ENCODE data around the gene RRP1B. TPM values are rescaled to one million over a fixed set of nuclear protein-coding genes. Genes with fewer than 3 reads are reported as not detected.
A peak's percentile ranks its signal among the peaks of the same experiment; 100 is the strongest.

Gene RRP1B
- total RNA-seq, 1 donor from 2014 or later = 45.0 TPM

DNA sequence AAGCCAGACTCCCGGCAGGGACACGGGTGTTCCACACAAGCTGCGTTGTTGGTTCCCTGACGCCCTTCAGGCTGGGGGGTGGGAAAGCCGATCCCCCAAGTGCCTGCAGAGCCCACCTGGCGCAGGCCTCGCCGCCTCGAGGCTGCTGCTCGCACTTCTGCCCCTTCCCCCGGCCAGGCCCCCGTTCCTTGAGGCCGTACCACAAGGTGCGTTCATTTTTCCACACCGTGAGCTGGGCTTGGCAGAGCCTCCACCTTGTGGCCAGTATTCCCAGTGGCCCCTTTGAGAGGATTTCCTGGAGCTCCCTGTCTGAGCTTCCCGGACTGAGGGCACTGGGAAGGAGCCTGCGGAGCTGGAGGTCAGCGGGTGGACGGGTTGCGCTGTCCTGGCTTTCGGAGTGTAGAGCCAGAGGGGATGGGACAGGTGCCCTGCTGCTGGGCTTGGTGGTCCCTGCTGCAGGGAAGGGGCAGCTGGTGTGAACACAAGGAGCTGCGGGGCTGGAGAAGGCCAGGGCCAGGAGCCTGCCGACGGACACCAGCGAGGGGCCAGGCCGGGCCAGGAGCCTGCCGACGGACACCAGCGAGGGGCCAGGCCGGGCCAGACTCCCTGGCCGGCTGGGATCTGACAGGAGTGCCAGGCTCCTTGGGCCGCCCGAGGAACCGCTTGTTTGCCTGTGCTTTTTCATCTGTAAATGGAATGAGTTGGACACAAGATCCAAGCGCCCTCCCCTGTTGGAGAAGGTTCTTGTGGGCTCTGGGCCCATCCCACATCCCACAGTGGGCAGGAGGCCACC, 78.0 kb downstream of the RRP1B start:
- H3K27ac ChIP-seq = no peak overlapping the region
- no peaks in the 10 kb centered on the region for H3K79me2 ChIP-seq (ENCODE audit: low read depth)
- no peak for DNase-seq (ENCODE audit: low spot score)
- H3K4me2 ChIP-seq = no peak overlapping the region
- H2AFZ ChIP-seq (replicated peaks) = no peak overlapping the region
- H3K9me3 ChIP-seq (ENCODE audit: low read depth) = no peaks in the 10 kb centered on the region
- no peak overlapping the region for H3K9ac ChIP-seq
- Mint-ChIP-seq H3K9me3 (no peaks in the 10 kb centered on the region), H3K4me3 (no peak overlapping the region), H3K36me3 (peaks cover 7% of the 10 kb centered on the region), H3K27ac (no peak overlapping the region), H3K27me3 (ENCODE audit: insufficient read depth, low read depth) (peaks cover 6% of the 10 kb centered on the region), H3K4me1 (peaks cover 33% of the 10 kb centered on the region)
- H3F3A ChIP-seq (ENCODE audit: low read depth) = peaks cover 29% of the 10 kb centered on the region
- H3K4me3 ChIP-seq = no peak overlapping the region
- H3K27me3 ChIP-seq = no peaks in the 10 kb centered on the region
- TF ChIP-seq, protein P1, sequence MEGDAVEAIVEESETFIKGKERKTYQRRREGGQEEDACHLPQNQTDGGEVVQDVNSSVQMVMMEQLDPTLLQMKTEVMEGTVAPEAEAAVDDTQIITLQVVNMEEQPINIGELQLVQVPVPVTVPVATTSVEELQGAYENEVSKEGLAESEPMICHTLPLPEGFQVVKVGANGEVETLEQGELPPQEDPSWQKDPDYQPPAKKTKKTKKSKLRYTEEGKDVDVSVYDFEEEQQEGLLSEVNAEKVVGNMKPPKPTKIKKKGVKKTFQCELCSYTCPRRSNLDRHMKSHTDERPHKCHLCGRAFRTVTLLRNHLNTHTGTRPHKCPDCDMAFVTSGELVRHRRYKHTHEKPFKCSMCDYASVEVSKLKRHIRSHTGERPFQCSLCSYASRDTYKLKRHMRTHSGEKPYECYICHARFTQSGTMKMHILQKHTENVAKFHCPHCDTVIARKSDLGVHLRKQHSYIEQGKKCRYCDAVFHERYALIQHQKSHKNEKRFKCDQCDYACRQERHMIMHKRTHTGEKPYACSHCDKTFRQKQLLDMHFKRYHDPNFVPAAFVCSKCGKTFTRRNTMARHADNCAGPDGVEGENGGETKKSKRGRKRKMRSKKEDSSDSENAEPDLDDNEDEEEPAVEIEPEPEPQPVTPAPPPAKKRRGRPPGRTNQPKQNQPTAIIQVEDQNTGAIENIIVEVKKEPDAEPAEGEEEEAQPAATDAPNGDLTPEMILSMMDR (IDR thresholded peaks at IDR 0.05) = no peak
- no peak for TF ChIP-seq EZH2phosphoT487 (IDR thresholded peaks at IDR 0.05)
- peaks cover 12% of the 10 kb centered on the region for H4K20me1 ChIP-seq (ENCODE audit: low read depth)
- no peaks in the 10 kb centered on the region for H3K36me3 ChIP-seq
- no peaks in the 10 kb centered on the region for H3K4me1 ChIP-seq

DNA sequence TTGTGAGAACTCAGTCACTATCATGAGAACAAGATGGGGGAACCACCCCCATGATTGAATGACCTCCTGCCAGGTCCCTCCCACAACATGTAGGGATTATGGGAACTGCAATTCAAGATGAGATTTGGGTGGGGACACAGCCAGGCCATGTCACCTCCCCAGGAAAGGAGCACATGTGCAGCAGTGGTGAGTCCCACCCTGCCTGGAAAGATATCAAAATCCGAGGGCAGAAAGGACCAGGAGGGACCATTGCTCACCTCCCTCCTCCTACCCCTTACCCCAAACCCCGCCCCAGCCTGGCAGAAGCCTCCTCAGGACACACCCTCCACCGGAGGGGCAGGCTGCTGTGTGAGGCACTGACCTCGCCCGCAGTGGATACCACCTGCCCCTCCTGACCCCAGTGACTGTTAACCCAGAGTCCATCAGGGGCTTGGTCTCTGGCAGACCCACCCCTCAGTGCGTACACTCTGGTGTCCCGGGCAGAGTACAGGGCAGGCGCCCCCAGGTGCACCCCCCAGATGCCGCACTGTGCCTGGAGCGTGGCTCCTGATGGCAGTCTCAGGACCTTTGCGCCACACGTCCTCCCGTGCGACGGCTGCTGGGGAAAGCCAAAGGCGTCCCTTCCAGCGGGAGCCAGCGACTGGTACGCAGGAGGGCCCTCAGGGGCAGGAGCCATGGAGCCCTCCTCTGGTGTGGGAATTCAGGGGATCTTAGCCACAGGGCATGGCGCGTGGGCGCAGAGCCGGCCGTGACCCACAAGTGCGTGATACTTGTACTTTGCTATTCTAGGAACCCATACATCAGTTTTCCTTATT, 80.5 kb downstream of the RRP1B start:
- Histone ChIP-seq H3K79me2 (ENCODE audit: low read depth) (no peaks in the 10 kb centered on the region), H3K27me3 (no peaks in the 10 kb centered on the region), H3K36me3 (no peaks in the 10 kb centered on the region), H3K9ac (no peak overlapping the region), H2AFZ (replicated peaks) (no peak overlapping the region), H3K9me3 (ENCODE audit: low read depth) (no peaks in the 10 kb centered on the region), H4K20me1 (ENCODE audit: low read depth) (peaks cover 14% of the 10 kb centered on the region), H3K27ac (peak overlapping the region; percentile 33), H3K4me3 (no peak overlapping the region), H3F3A (ENCODE audit: low read depth) (peaks cover 29% of the 10 kb centered on the region), H3K4me1 (no peaks in the 10 kb centered on the region), H3K4me2 (no peak overlapping the region)
- Mint-ChIP-seq H3K27ac (no peak overlapping the region), H3K27me3 (ENCODE audit: insufficient read depth, low read depth) (peaks cover 4% of the 10 kb centered on the region), H3K36me3 (peaks cover 8% of the 10 kb centered on the region), H3K4me1 (peaks cover 25% of the 10 kb centered on the region), H3K4me3 (no peak overlapping the region), H3K9me3 (no peaks in the 10 kb centered on the region)
- no peak for TF ChIP-seq EZH2phosphoT487 (IDR thresholded peaks at IDR 0.05)
- TF ChIP-seq, protein P1 (IDR thresholded peaks at IDR 0.05) = no peak
- no peak for TF ChIP-seq EZH2 (IDR thresholded peaks at IDR 0.05)
- DNase-seq (ENCODE audit: low spot score) = peak; percentile 44

DNA sequence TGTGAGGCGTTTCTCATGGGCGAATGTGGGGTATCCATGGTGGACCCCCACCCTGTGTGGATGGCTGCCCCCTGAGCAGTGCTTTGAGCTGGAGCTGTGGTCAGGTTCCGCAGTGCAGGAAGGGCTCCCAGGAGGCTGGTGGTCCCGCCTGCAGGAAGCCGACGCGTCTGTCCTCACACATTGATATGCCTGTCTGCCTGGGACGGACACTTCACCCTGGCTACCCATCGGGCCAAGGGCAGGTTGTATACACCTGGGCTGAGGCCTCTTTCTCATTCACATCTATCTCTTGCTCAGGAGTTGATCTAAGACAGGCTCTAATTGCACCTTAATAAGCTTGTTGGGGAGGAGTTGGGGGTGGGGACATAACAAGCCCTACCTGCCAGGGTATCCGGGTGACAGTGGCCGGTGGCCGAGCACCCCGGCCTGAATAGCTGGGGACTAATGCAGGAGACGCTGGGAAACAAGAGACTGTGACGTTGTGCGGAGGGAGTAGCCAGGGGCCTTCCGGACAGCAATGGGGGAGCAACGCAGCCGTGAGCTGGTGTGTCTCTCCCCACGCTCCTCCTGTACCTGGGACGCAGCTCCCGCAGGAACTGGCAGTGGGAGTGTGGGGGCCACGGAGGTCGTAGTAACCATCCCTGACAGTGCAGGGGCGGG, 81.3 kb downstream of the RRP1B start:
- Histone ChIP-seq H3K27me3 (no peaks in the 10 kb centered on the region), H3K9me3 (ENCODE audit: low read depth) (no peaks in the 10 kb centered on the region), H3K27ac (peak overlapping the region; percentile 53), H3K4me1 (no peaks in the 10 kb centered on the region), H3K79me2 (ENCODE audit: low read depth) (no peaks in the 10 kb centered on the region), H3F3A (ENCODE audit: low read depth) (peaks cover 29% of the 10 kb centered on the region), H3K9ac (no peak overlapping the region), H4K20me1 (ENCODE audit: low read depth) (peaks cover 14% of the 10 kb centered on the region), H2AFZ (replicated peaks) (no peak overlapping the region), H3K36me3 (no peaks in the 10 kb centered on the region), H3K4me2 (no peak overlapping the region), H3K4me3 (no peak overlapping the region)
- TF ChIP-seq EZH2 (IDR thresholded peaks at IDR 0.05) = no peak
- TF ChIP-seq, protein P1 (IDR thresholded peaks at IDR 0.05) = no peak
- TF ChIP-seq EZH2phosphoT487 (IDR thresholded peaks at IDR 0.05) = no peak
- peaks cover 4% of the 10 kb centered on the region for H3K27me3 Mint-ChIP-seq (ENCODE audit: insufficient read depth, low read depth)
- peaks cover 10% of the 10 kb centered on the region for H3K36me3 Mint-ChIP-seq
- DNase-seq (ENCODE audit: low spot score) = peak; percentile 73
- H3K27ac Mint-ChIP-seq = peak overlapping the region; percentile 79
- no peaks in the 10 kb centered on the region for H3K9me3 Mint-ChIP-seq
- H3K4me3 Mint-ChIP-seq = peak overlapping the region; percentile 71
- H3K4me1 Mint-ChIP-seq = peaks cover 25% of the 10 kb centered on the region

Measured in neural progenitor cell (in vitro differentiated cells).